HK-2 (cell line): ENCODE measurements around the gene XIST.
"Not testable (repeated sequence)": the region's sequence is repeated elsewhere in the genome, so short reads cannot be mapped to it uniquely, and the experiment has no call there.

Source experiments
- DNase-seq: peaks from one replicate; pipeline ENCODE4 v3.0.0-alpha.2; 2018; ENCODE audit not compliant: unreplicated experiment

XIST gene

DNA sequence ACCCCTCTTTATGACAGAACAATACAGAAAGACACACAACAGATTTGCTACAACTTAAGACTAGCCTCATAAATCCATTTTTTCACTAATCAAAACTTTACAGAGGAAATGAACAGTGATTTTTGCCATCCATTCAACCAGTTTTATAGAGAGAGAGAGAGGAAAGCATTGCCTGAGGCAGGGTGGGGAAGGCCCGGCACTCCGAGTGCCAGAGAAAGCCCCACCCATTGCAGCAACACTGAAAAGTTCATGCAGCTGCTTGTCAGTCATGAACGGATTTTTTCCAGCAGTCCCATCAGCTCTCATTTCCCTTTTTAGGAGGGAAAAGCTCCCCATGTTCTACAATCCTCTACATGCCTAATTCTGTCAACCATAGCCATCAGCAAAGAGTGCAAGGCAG lies 52.6 kb downstream of the XIST start:
- DNase-seq: no peak

DNA sequence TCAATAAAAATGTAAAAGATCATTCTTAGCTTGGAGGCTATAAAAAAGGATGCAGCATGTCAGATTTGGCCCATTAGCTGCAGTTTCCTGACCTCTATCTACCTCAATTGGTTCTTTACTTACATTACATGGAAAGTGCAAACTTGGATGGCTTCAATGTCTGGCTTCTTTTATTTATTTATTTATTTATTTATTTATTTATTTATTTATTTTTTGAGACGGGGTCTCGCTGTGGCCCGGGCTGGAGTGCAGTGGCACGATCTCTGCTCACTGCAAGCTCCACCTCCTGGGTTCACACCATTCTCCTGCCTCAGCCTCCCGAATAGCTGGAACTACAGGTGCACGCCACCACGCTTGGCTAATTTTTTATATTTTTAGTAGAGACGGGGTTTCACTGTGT lies 60.0 kb downstream of the XIST start:
- not testable (repeated sequence) for DNase-seq

DNA sequence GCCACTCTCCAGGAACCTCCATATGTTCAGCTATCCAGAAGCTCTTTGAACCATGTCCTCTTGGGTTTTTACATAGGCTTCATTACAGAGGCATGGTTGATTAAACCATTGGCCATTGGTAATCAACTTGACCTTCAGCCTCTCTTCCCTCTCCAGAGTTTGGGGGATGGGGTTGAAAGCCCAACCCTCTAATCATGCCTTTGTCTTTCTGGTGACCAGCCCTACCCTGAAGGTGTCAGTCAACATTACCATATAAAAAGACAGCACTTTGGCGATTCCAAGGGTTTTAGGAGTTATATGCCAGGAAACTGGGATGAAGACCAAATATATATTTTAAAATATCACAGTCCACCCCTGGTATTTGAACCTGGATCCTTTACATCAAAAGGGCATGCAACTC lies 67.0 kb downstream of the XIST start:
- no peak for DNase-seq
